Upper lobe of left lung (tissue), 6 donors: ENCODE data around the gene RMND1. TPM values are rescaled to one million over a fixed set of nuclear protein-coding genes. Genes with fewer than 3 reads are reported as not detected.

Source experiments
- ATAC-seq, 2 donors: fragments of 200-7000 bp; cut with Tn5 transposase; one replicate each; pipeline ENCODE4 v1.9.1; 2022; ENCODE audit warnings: mild to moderate bottlenecking in 2 of 2, moderate library complexity in 2 of 2; ENCODE audit not compliant: low FRiP score in 2 of 2
- DNase-seq, 2 donors: peaks; one replicate each; pipeline ENCODE4 v3.0.0-alpha.2; 2019 to 2020
- H3K27ac ChIP-seq, 4 donors: fragments of 200-600 bp; sonication (generic); one replicate each; pipeline ENCODE4 v1.5.1; 2016 to 2019
- H3K27me3 ChIP-seq, 4 donors: fragments of 200-600 bp; sonication (generic); one replicate each; pipeline ENCODE4 v1.5.1; 2017 to 2019
- H3K36me3 ChIP-seq, 4 donors: fragments of 200-600 bp; sonication (generic); one replicate each; pipeline ENCODE4 v1.5.1; 2016 to 2019
- H3K4me1 ChIP-seq, 4 donors: fragments of 200-600 bp; sonication (generic); one replicate each; pipeline ENCODE4 v1.5.1; 2018 to 2019
- H3K4me3 ChIP-seq, 4 donors: fragments of 200-600 bp; sonication (generic); one replicate each; pipeline ENCODE4 v1.5.1; 2017 to 2019; ENCODE audit warnings: mild to moderate bottlenecking in 2 of 4, moderate library complexity in 1 of 4
- H3K9me3 ChIP-seq, 4 donors: fragments of 200-600 bp; sonication (generic); one replicate each; pipeline ENCODE4 v1.5.1; 2018 to 2019
- EP300 ChIP-seq, 4 donors: sonication (generic); formaldehyde crosslinking; IDR thresholded peaks; one replicate each; pipeline ENCODE4 v1.5.1; 2017; ENCODE audit warnings: antibody characterized with exemption in 4 of 4, control low read depth in 2 of 4
- POLR2A ChIP-seq, 4 donors: fragments of 450-650 bp; IDR thresholded peaks; one replicate each; pipeline ENCODE4 v1.5.1; 2016 to 2017; ENCODE audit warnings: antibody characterized with exemption in 4 of 4, mild to moderate bottlenecking in 2 of 4
- POLR2AphosphoS5 ChIP-seq, 2 donors: sonication (generic); formaldehyde crosslinking; IDR thresholded peaks; one replicate each; pipeline ENCODE4 v1.5.1; 2017; ENCODE audit warnings: antibody characterized with exemption in 2 of 2
- WGBS, 2 donors: methylation state at CpG; one replicate each; pipeline ENCODE4 v1.1.5; 2017 to 2018; 5-methylcytosine and 5-hydroxymethylcytosine counted together
- total RNA-seq, 6 donors: library from RNA; depleted of rRNA in 4 of 6; stranded (reverse); fragments of >200 nt in 4 of 6; gene quantifications; one replicate each; pipeline versions ENCODE4 v1.1.0 to v1.2.1, GENCODE V29; 2016 to 2021
- TF ChIP-seq, protein P1 (sequence below), 6 experiments: fragments of 450-650 bp in 4 of 6; fragments of 200-600 bp in 2 of 6; sonication (generic) in 2 of 6; IDR thresholded peaks; one replicate each; pipeline ENCODE4 v1.5.1; 2016 to 2019; ENCODE audit warnings: antibody characterized with exemption in 6 of 6
- donor health status: DM: no; HTN: no; CAD: no; lungs with moderate emphysema.
- donor health status: DM: no; HTN: yes; CAD: no; lungs with severe emphysema.

The RMND1 gene
- total RNA-seq, 6 donors from 2014 or later = 17.0 to 59.7 (median 24.0) TPM

DNA sequence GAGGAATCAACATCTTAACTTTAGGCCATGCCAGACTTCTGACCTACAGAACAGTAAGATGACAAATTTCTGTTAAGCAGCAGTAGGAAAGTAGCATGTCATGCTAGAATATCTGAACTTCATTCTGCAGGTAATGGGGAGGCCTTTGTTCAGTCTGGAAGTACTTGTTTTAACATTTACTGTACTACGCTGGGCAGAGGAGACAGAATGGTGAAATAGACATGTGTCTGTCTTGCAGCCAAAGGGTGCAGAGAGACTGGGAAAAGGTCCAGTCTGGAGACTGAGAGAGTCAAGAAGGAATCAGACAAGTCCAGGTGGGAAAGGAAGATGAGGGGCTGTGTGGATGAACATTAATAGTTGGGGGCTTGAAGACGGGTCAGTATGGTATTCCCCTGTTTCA lies 43.1 kb downstream of the RMND1 start:
- H3K36me3 ChIP-seq = peaks cover 0 to 32% (median 15%) of the 10 kb centered on the region in 4 donors
- TF ChIP-seq, protein P1, sequence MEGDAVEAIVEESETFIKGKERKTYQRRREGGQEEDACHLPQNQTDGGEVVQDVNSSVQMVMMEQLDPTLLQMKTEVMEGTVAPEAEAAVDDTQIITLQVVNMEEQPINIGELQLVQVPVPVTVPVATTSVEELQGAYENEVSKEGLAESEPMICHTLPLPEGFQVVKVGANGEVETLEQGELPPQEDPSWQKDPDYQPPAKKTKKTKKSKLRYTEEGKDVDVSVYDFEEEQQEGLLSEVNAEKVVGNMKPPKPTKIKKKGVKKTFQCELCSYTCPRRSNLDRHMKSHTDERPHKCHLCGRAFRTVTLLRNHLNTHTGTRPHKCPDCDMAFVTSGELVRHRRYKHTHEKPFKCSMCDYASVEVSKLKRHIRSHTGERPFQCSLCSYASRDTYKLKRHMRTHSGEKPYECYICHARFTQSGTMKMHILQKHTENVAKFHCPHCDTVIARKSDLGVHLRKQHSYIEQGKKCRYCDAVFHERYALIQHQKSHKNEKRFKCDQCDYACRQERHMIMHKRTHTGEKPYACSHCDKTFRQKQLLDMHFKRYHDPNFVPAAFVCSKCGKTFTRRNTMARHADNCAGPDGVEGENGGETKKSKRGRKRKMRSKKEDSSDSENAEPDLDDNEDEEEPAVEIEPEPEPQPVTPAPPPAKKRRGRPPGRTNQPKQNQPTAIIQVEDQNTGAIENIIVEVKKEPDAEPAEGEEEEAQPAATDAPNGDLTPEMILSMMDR (IDR thresholded peaks at IDR 0.05) = no peak
- no peak for TF ChIP-seq POLR2A (IDR thresholded peaks at IDR 0.05)
- no peak for TF ChIP-seq EP300 (IDR thresholded peaks at IDR 0.05)
- TF ChIP-seq POLR2AphosphoS5 (IDR thresholded peaks at IDR 0.05) = no peak
- H3K4me1 ChIP-seq = no peaks in the 10 kb centered on the region
- ATAC-seq (no peak), DNase-seq (no peak)
- 95 to 98% methylated on average over 2 of the region's 2 CpGs for WGBS, 2 donors
- H3K9me3 ChIP-seq = no peaks in the 10 kb centered on the region
- H3K27ac ChIP-seq = no peak overlapping the region
- H3K27me3 ChIP-seq = no peaks in the 10 kb centered on the region
- no peak overlapping the region for H3K4me3 ChIP-seq

DNA sequence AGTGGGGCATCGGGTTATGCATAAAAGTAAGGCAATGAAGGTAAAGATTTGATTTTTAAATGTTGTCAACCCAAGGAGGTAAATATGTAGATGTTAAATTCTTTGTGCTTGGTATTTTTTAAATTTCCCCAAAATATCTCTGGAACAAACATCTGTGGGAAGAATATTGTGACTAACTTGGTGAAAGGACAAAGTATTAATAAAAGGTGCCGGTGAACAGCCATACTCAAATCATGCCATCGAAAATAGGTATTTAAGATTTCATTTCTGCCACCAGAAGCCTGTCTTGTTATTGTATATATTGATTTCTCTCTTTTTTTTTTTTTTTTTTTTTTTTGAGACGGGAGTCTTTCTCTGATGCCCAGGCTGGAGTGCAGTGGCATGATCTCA lies 48.0 kb downstream of the RMND1 start:
- peaks cover 0 to 11% (median 5%) of the 10 kb centered on the region in 4 donors for H3K4me1 ChIP-seq
- no peaks in the 10 kb centered on the region for H3K27me3 ChIP-seq
- WGBS, 2 donors = 87 to 95% methylated on average over 4 of the region's 4 CpGs
- DNase-seq = no peak
- no peak overlapping the region for H3K4me3 ChIP-seq
- TF ChIP-seq EP300 (IDR thresholded peaks at IDR 0.05) (no peak), POLR2A (IDR thresholded peaks at IDR 0.05) (no peak), POLR2AphosphoS5 (IDR thresholded peaks at IDR 0.05) (no peak)
- TF ChIP-seq, protein P1 (IDR thresholded peaks at IDR 0.05) = no peak
- H3K36me3 ChIP-seq = peaks cover 0 to 26% (median 9%) of the 10 kb centered on the region in 4 donors
- no peaks in the 10 kb centered on the region for H3K9me3 ChIP-seq
- no peak overlapping the region for H3K27ac ChIP-seq
- no peak for ATAC-seq

DNA sequence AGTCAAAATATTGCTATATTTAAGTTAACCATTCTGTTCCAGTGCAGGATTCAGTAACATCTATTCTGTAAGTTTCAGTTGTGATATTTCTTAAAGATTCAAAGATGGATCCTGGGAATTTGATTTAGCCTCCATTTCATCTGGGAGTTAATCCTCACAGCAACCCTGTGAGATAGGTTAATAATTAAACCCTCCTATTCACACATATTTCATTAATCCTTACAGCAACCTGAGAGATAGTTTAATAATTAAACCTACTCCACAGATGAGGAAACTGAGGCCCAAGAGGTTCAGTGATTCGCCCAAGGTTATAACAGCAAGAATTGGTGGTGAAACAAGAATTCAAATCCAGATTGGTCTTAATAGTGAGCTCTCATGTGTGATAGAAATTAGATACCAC lies 49.7 kb downstream of the RMND1 start:
- H3K9me3 ChIP-seq = no peaks in the 10 kb centered on the region
- DNase-seq = no peak
- H3K27me3 ChIP-seq = no peaks in the 10 kb centered on the region
- TF ChIP-seq EP300 (IDR thresholded peaks at IDR 0.05) = no peak
- TF ChIP-seq POLR2AphosphoS5 (IDR thresholded peaks at IDR 0.05) = no peak
- TF ChIP-seq, protein P1 (IDR thresholded peaks at IDR 0.05) = no peak
- no peak for TF ChIP-seq POLR2A (IDR thresholded peaks at IDR 0.05)
- no peak overlapping the region for H3K27ac ChIP-seq
- no peak for ATAC-seq
- no peak overlapping the region for H3K4me3 ChIP-seq
- H3K36me3 ChIP-seq = peaks cover 0 to 21% (median 9%) of the 10 kb centered on the region in 4 donors
- peaks cover 3 to 11% (median 8%) of the 10 kb centered on the region in 4 donors for H3K4me1 ChIP-seq
- 81 to 90% methylated on average over 1 of the region's 1 CpG for WGBS, 2 donors

- DNase-seq (no peak), ATAC-seq (no peak)
- no peaks in the 10 kb centered on the region for H3K27me3 ChIP-seq
- H3K4me3 ChIP-seq = no peak overlapping the region
- WGBS, 2 donors = 59 to 77% methylated on average over 5 to 6 of the region's 6 CpGs
- H3K9me3 ChIP-seq = no peaks in the 10 kb centered on the region
- H3K36me3 ChIP-seq = peaks cover 0 to 19% (median 7%) of the 10 kb centered on the region in 4 donors
- TF ChIP-seq EP300 (IDR thresholded peaks at IDR 0.05) = no peak
- no peak for TF ChIP-seq POLR2AphosphoS5 (IDR thresholded peaks at IDR 0.05)
- TF ChIP-seq, protein P1 (IDR thresholded peaks at IDR 0.05) = no peak
- no peak for TF ChIP-seq POLR2A (IDR thresholded peaks at IDR 0.05)
- H3K4me1 ChIP-seq = peaks cover 7 to 15% (median 10%) of the 10 kb centered on the region in 4 donors
- H3K27ac ChIP-seq = no peak overlapping the region
Observed at GRCh38 chr6:151400473-151400872, 51.5 kb downstream of the RMND1 start.

DNA sequence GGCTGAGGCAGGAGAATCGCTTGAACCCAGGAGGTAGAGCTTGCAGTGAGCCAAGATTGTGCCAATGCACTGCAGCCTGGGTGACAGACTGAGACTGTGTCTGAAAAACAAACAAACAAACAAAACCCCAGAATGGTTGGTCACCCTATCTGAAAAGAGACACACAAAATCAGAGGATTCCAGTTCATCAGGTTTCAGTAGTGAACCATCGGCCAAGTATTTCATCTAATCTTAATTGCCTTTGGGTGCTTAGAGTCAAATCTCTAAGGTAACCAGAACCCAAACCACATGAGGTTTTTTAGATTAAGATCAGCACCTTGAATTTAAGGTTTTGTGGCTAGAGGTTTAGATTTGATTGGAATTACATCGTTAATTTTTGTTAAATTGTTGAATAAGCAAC lies 52.2 kb downstream of the RMND1 start:
- WGBS, 2 donors = 75 to 85% methylated on average over 3 of the region's 3 CpGs
- H3K4me1 ChIP-seq = peaks cover 7 to 18% (median 14%) of the 10 kb centered on the region in 4 donors
- TF ChIP-seq POLR2AphosphoS5 (IDR thresholded peaks at IDR 0.05) = no peak
- TF ChIP-seq EP300 (IDR thresholded peaks at IDR 0.05) = no peak
- TF ChIP-seq, protein P1 (IDR thresholded peaks at IDR 0.05) = no peak
- no peak for TF ChIP-seq POLR2A (IDR thresholded peaks at IDR 0.05)
- ATAC-seq (no peak), DNase-seq (no peak)
- H3K9me3 ChIP-seq = no peaks in the 10 kb centered on the region
- H3K4me3 ChIP-seq = no peak overlapping the region
- no peak overlapping the region for H3K27ac ChIP-seq
- no peaks in the 10 kb centered on the region for H3K27me3 ChIP-seq
- peaks cover 0 to 11% (median 4%) of the 10 kb centered on the region in 4 donors for H3K36me3 ChIP-seq
